GM18498 (cell line): ENCODE data around the gene TEN1.
A peak's percentile ranks its signal among the peaks of the same experiment; 100 is the strongest.

Source experiments
- ATAC-seq: cut with Tn5 transposase; IDR thresholded peaks from one replicate; pipeline ENCODE4 v1.9.1; 2021; ENCODE audit warnings: mild to moderate bottlenecking, moderate library complexity; ENCODE audit not compliant: unreplicated experiment

Gene TEN1

DNA sequence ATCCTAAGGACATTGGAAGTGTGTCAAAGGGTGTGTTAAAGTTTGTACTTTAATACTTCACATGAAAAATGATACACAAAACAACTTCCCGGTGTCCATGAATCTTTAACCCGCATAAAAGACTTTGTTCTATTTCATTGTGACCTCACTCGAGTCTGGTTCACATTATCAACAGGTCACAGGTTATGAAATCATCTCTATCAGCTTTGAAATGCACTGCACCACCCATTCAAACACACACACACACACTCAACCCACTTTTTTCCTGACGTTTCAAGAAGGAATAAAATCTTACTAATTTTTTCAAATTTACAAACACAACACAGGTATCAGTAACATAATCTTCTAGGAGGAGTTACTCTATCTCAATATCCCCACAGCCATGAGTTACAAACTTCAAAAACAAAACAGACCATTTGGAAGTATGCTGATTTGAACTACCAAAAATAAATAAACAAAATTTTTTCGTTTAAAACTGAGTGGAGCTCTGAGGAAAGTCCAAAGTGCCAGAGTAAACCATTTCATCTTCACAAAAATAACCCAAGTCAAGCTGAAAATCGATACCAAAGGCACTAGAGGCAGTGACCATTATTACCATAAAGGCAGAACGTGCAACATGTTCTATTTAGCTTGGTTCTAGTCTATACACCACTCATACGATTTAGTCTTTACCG, 2.7 kb upstream of the TEN1 start:
- ATAC-seq: no peak

DNA sequence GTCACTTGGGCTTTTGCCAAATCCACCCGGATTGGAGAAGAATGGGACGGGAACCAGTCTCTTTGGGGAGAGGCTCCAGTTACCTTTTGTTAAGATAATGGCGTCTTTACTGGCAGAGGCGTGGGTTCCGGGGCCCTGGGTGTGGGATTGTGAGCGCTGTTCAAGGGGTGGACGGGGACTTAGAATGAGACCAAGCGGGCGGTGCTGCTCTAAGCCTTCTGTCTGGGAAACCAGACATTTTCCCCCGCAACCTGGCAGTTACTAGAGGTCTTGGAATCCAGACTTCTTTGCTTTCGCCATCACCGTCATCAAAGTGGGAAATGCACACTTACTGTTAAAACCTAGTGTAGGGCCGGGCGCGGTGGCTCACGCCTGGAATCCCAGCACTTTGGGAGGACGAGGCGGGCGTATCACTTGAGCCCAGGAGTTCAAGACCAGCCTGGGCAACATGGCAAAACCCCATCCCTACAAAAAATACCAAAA, 706 bp downstream of the TEN1 start:
- peak; percentile 9 for ATAC-seq

DNA sequence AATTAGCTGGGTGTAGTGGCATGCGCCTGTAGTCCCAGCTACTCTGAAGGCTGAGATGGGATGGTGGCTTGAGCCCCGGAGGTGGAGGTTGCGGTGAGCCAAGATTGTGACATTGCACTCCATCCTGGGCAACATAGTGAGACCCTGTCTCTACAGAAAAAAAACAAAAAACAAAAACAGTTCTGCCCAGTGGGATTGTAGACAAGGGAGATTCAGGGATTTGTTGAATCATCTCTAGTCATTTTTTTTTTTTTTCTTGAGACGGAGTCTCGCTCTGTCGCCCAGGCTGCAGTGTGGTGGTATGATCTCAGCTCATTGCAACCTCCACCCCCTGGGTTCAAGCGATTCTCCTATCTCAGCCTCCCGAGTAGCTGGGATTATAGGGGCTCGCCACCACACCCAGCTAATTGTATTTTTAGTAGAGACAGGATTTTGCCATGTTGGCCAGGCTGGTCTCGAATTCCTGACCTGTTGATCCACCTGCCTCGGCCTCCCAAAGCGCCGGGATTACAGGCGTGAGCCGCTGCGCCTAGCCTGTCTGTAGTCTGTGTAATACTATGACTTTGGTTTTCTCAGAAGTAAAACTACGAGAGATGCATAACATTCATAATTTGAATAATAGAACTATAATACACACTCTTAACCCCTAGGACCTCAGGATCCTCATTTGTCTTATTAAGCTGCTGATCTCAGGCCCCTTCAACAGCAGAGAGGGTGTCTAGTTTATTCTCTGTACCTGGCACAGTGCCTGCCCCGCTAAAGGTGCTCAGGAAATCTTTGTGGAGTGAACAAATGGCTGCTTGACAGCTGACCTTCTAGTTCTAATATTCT, 1.4 kb downstream of the TEN1 start:
- ATAC-seq: no peak

DNA sequence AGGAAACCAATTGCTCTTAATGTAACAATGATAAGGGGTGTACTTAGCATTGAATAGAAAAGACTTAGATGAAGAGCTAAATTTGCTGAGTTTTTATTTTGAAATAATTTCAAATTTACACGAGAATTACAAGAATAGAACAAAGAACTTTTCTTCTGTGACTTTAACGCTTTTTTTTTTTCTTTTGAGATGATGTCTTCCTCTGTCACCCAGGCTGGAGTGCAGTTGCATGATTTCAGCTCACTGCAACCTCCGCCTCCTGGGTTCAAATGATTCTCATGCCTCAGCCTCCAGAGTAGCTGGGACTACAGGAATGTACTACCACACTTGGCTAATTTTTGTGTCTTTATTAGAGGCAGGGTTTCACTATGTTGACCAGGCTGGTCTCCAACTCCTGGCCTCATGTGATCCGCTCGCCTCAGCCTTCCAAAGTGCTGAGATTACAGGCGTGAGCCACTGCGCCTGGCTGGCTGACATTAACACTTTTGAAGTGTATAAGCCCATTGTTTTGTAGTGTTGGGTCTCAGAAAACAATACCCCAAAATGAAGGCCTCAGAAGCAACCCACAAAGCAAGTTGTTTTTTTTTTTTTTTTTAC, 2.1 kb downstream of the TEN1 start:
- no peak for ATAC-seq

DNA sequence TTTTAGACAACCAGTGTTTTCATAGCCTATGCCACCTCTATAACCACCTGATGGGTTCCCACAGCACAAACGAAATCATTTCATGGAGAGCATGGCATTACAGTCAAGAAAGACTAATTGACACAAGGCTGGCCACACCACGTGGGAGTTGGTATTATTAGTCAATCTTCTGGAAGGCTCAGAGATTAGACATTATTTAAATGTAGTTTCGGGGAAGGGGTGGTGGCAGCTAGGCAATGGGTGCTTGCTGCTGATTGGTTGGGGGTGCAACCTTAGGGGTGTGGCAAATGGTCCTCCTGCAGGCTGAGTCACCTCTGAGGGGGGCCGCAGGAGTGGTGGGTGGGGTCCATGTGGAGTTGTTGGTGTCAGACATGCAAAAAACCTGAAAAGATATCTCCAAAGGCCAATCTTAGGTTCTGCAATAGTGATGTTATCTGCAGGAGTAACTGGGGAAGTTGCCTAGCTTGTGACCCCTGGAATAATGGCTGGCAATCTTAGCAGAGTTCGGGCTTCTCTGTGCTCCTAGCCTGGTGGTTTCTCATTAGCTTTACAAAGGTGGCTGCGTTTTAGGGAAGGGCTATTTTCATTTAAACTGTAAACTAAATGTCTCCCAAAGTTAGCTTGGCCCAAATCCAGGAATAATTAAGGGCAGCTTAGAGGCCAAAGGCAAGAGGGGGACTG, 4.6 kb downstream of the TEN1 start:
- no peak for ATAC-seq

DNA sequence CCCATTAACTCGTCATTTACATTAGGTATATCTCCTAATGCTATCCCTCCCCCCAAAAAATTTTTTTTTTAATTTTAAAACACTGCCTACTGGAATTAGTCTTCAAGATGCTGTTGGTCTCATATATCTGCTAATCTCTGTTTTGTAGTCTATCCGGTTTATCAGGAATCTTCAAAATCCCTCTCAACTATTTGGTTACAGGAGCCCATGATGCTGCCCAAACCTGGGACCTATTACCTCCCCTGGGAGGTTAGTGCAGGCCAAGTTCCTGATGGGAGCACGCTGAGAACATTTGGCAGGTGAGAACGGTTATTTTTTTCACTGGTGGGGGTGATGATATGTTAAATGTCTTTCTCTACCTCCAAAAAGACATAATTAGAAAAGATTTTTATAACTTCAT, 6.9 kb downstream of the TEN1 start:
- no peak for ATAC-seq

DNA sequence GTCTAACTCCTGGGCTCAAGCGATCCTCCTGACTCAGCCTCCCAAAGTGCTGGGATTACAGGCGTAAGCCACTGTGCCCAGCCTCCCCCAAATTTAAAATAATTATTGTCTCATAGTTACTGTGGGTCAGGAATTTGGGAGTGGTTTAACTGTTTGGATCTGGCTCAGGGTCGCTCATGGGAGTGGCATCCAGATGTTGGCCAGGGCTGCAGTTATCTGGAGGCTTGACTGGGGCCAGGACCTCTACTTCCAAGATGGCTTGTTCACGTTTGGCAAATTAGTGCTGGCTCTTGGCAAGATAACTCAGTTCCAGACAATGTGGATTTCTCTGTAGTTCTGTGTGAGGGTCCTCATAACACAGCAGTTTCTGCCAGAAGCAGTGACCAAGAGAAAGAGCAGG, 8.0 kb downstream of the TEN1 start:
- ATAC-seq: no peak

DNA sequence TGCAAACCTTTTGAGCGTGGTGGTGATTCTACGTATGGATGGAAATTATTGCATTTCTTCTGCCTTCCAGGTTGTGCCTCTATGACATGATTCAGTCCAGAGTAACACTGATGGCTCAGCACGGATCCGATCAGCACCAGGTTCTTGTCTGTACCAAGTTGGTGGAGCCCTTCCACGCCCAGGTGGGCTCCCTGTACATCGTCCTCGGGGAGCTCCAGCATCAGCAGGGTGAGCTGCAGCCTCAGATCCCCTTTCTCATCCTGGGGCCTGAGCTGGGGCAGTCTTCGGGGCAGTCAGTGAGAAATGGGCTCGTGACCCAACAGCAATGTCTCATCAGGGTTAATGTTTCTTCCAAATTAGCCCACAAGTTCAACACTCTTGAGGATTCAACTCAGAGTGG, 12.4 kb downstream of the TEN1 start:
- ATAC-seq: no peak

DNA sequence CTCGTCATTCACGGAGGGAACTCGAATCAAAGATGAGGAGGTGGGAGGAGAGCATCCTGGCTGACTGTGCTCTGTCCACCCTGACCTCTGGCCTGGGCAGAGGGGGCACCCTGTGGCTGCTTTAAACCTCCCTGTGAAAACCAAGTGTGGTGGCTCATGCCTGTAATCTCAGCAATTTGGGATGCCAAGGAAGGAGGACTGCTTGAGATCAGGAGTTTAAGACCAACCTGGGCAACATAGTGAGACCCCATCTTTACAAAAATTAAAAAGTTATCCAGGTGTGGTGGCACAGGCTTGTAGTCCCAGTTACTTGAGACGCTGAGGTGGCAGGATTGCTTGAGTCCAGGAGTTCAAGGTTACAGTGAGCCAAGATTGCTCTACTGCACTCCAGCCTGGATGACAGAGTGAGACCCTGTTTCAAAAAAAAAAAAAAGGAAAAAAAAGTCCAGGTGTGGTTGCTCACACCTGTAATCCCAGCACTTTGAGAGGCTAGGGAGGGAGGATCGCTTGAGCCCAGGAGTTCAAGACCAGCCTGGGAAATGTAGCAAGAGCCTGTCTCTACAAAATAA, 15.8 kb downstream of the TEN1 start:
- no peak for ATAC-seq

DNA sequence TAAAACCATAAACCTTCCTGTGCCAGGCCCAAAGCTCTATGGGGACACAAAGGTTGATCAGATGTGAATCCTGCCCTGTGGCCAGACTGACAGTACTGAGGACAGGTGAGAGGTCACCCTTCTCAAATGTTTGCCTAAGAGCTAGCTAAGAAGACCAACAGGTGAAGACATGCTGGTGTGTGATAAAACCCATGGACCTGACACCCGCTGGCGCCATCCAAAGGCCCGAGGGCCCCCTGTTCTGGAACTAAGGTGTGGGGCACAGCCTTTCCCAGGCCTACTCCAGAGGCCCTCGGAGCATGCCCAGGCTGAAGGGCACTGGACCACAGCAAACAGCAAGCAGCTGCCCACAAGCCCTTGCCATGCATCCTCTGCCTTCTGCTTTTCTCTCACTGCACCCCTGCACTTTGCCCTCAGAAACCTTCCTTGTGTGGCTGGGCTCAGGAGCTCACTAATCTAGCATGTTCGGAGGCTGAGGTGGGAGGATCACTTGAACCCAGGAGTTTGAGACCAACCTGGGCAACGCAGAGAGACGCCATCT, 16.4 kb downstream of the TEN1 start:
- ATAC-seq: no peak

DNA sequence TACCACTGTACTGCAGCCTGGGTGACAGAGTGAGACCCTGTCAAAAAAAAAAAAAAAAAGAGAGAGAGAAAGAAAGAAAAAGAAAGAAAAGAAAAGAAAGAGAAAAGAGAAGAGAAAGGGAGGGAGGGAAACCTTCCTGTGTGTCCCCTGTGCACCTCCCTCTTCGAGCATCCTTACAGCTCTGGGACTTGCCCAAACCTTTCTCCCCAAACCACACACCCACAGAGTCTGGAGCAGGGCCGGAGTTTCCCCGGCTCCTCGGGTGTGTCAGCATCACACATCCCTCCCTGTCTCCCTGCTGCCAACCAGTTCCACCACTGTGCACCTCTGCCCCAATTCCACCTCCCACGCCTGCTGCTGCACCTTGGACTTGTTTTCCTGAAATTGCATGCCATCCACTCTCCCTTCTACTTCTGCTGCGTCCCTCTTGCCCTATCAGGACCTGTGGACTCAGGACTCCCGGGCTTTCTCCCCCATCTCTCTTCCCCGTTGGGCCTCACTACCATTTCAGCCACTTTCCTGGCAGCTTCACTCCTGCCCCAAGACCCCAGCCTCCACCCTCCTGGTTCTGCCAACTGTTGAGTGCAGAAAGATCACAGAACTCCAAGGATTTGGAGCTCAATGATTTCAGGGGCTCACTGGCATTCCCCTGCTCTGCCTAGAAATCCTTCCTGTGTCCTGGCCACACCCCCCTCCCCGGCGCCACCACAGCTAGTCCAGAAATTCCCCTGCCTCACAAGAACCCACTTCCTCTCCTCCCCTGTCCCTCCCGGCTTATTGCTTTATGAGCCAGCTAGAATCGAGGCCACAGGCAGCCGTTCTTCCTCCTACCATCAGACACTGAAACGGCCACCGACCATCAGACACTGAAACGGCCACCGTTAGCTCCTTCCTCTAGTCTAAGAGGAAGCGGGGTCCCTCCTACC, 17.9 kb downstream of the TEN1 start:
- no peak for ATAC-seq

DNA sequence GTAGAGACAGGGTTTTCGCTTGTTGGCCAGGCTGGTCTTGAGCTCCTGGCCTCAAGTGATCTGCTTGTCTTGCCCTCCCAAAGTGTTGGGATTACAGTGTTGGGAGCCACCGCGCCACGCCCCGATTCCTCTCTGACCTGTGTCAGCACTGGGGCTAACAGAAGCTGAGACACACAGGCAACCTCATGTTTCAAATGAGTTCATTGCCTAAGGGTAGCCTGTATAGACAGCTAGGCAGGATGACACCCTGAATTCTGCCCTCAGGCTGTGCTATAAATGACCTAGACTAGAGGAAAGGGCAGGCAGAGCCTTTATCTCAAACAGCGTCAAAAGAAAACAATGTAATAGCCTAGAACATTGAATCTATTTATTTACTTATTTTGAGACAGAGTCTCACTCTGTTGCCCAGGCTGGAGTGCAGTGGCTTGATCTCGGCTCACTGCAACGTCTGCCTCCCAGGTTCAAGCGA, 19.3 kb downstream of the TEN1 start:
- no peak for ATAC-seq

DNA sequence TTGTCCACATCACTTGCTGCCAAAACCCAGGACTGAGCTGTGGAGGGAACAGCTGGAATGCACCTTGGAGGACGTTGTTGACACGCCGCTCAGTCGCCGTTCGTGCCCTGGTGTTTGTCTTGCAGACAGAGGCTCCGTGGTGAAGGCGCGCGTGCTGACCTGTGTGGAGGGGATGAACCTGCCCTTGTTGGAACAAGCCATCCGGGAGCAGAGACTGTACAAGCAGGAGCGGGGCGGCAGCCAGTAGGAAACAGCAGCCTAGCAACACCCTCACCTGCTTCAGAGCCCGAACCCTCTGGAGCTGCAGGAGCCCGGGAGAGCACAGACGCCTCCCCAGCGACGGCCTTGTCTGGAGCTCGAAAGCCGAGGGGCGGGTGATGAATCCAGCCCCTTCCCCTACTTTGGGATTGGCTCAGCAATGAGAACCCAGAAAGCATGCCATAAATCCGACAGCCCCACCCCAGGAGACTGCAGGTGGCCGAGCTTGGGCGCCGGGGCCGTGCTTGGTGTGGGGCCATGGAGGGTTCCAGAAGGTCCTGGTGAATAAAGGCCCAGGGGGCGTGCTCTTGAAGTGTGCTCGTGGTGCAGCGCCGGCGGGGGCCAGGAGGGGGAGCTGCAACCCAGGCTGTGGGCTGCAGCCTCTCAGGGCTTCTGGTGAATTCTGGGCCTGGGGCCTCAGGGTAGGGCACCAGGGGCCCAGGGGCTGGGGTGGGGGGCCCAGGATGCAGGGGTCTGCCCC, 21.1 kb downstream of the TEN1 start:
- ATAC-seq: no peak

DNA sequence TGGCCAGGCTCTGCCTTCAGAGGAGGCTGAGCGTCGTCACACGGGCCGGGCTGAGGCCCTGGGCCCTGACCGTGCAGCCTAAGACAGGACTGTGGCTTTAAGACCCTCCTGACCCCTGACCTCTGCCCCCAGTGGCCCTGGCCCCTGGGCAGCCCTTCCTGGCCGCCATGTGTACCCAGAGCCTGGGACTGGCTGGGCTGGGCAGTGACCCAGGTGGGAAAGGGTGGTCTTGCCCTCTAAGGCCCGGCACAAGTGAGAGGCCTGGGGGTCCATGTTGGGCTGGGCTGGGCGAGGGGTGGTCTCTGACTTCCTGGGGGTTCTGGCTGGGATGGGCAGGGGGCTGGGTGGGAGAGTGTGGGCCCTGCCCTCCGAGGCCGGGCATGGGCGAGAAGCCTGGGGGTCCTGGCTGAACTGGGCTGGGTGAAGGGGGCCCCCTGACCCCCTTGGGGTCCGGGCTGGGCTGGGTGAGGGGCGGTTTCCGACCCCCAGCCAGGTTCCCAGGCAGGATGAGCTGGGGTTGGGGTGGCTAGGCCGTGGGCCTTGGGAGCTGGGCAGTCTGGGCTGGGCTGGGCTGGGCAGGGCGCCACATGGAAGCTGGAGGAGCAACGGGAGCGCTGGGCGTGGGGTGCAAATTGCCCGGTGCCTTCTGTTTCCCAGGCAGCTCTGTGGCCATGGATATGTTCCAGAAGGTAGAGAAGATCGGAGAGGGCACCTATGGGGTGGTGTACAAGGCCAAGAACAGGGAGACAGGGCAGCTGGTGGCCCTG, 21.9 kb downstream of the TEN1 start, which contains the start of gene CDK3:
Gene CDK3, plus strand, starts transcription at position 101 of the 767 bp plus-strand sequence. Its CDS starts 571 bp downstream, at position 672.
- ATAC-seq: no peak

DNA sequence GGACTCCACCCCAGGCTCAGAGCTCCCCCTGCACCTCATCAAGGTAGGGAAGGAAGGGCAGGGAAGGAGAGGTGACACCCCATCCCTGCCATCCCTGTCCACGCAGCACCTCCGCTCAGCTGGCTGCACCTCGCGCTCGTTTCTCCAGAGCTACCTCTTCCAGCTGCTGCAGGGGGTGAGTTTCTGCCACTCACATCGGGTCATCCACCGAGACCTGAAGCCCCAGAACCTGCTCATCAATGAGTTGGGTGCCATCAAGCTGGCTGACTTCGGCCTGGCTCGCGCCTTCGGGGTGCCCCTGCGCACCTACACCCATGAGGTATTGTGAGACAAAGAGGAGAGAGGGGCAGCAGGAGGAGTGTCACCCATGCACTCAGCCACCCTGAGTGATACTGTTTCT, 23.1 kb downstream of the TEN1 start:
- no peak for ATAC-seq

DNA sequence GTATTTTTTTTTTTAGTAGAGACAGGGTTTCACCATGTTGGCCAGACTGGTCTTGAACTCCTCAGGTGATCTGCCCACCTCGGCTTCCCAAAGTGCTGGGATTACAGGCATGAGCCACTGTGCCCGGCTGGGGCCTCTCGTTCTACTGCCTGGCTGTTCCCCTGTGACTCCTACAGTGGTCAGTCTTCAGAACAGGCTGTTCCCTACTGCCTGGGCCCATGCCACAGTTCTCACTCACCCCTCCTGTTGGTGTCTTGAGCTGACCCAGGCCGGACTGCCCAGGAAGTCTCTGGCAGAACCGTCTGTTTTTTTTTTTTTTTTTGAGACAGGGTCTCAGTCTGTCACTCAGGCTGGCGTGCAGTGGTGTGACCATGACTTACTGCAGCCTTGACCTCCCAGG, 24.9 kb downstream of the TEN1 start:
- no peak for ATAC-seq

DNA sequence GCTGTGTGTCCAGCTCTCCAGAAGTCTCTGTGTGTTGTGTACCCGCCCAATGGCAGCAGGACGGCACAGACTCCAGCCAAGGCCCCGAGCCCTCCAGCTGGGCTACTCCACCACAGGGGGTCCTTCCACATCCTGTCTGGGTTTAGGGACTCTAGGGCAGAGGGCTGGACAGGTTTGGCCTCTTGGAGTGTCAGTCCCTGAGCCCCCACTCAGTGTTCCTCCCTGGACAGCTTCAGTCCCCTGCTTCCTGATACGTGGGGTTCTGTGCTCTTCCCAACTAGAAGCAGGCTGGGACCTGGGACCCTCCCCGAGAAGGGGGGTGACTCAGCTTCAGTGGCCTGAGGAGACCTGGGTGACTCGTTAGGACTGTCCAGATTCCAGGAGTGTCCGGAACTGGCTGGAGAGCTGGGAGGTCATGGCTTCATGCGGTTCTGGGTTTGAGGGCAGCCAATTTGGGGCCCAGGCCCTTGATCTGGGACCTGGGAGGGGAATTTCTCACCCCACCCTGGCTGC, 25.8 kb downstream of the TEN1 start:
- ATAC-seq: no peak
